Stimulated activated CD4-positive, alpha-beta T cell treated with anti-CD3 and anti-CD28 coated beads, Interleukin-1b, Interleukin-23, amount 100 ng/mL, for 4 hours (primary cell): Measurements from ENCODE around the gene CCDC24.

Experiments
- DNase-seq, 2 donors: peaks; one replicate each; pipeline ENCODE4 v3.0.0-alpha.2; 2020; ENCODE audit warnings: low read depth in 2 of 2

The CCDC24 gene

DNA sequence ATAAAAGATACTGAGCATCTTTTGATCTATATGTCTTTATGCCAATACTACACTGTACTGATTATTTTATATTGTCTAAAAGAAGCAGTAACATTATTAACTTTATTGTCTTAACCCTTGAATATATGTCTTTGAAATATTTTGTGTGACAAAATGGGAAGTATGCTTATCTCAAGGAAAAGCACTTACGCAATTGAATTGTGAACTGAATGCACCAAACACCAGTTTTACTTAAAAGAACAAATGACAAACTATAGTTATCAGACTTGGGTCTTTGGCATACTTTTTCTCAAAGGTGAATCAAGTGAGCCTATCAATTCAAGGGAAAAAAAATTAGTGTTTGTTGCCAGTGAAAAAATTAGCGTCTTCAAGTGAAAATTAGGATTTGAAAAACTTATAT lies 49.0 kb downstream of the CCDC24 start:
- DNase-seq, result no peak

- no peak for DNase-seq
Observed at GRCh38 chr1:44040846-44041245, 49.4 kb downstream of the CCDC24 start.

- no peak for DNase-seq
Observed at GRCh38 chr1:44043176-44044070, 52.0 kb downstream of the CCDC24 start.

DNA sequence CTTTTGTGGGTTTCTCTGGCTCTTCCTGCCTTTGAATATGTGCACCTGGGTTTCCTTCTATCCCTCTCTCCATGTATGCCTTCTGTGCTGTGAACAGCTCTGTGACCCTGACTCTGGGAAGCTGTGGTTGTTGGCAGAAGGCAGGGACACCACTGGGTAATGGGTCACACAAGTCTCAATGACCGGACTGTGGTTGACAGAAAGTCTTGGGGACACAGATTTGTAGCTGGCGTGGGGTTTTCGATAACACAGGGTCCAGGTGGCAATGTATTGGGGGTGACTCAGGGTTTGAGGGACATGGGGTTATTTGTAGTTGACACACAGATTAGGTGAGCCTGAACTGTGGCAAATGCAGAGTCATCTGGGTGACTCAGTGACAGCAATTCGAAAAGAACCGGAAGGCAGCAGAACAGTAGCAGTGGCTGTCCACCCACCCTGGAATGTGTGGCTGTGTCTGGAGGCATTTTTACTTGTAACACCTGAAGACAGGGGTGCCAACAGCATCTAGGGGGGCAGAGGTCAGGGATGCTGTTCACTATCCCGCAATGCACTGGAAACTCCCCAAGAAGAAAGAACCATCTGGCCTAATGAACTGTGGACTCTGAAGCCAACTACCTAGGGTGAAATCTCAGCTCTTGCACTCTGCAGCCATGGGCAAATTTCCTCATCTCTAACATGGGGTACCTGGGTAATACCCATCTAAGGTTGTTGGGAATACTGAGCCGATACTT lies 52.8 kb downstream of the CCDC24 start:
- DNase-seq, result no peak

GRCh38 chr1:44045064-44045463 lies 53.7 kb downstream of the CCDC24 start:
- DNase-seq, result no peak
